ENCODE data around the gene ABCG8. TPM values are rescaled to one million over a fixed set of nuclear protein-coding genes. Genes with fewer than 3 reads are reported as not detected.

The ABCG8 gene
- total RNA-seq, 1 experiment from 2014 or later, result not detected

GRCh38 chr2:43927442-43927841 lies 88.7 kb downstream of the ABCG8 start:
- Mint-ChIP-seq H3K4me3 (ENCODE audit: unreplicated experiment) (no peak overlapping the region), H3K27ac (ENCODE audit: low read depth, unreplicated experiment) (no peak overlapping the region), H3K36me3 (ENCODE audit: insufficient read depth, unreplicated experiment) (peaks cover 79% of the 10 kb centered on the region), H3K27me3 (ENCODE audit: insufficient read depth, unreplicated experiment) (no peaks in the 10 kb centered on the region), H3K9me3 (ENCODE audit: unreplicated experiment) (no peaks in the 10 kb centered on the region), H3K4me1 (ENCODE audit: insufficient read depth, unreplicated experiment) (no peaks in the 10 kb centered on the region)
- ChIA-PET CTCF (no interaction called here), POLR2A (no interaction called here)
- TF ChIP-seq CTCF (IDR thresholded peaks at IDR 0.05; ENCODE audit: unreplicated experiment), result no peak
- BruUV-seq (replicated peaks), result no TSS peak
- no peak for DNase-seq (ENCODE audit: unreplicated experiment)
- intact Hi-C loops (cut with micrococcal nuclease), result no loop called here

GRCh38 chr2:43931293-43931692 lies 92.5 kb downstream of the ABCG8 start:
- H3K27me3 Mint-ChIP-seq (ENCODE audit: insufficient read depth, unreplicated experiment), result no peaks in the 10 kb centered on the region
- ChIA-PET POLR2A (interaction anchor here (1.4 kb wide), 1 partner anchor 10 kb away, joined by 6 read pairs; no protein-coding TSS in a partner anchor), CTCF (interaction anchor here (0.7 to 0.8 kb wide), 2 partner anchors 19 to 74 kb away, joined by 3 read pairs; no protein-coding TSS in a partner anchor)
- H3K4me1 Mint-ChIP-seq (ENCODE audit: insufficient read depth, unreplicated experiment), result no peaks in the 10 kb centered on the region
- BruUV-seq (replicated peaks), result no TSS peak
- no peak overlapping the region for H3K4me3 Mint-ChIP-seq (ENCODE audit: unreplicated experiment)
- no peak for DNase-seq (ENCODE audit: unreplicated experiment)
- no peak overlapping the region for H3K27ac Mint-ChIP-seq (ENCODE audit: low read depth, unreplicated experiment)
- TF ChIP-seq CTCF (IDR thresholded peaks at IDR 0.05; ENCODE audit: unreplicated experiment), result no peak
- intact Hi-C loops (cut with micrococcal nuclease), result no loop called here
- peaks cover 78% of the 10 kb centered on the region for H3K36me3 Mint-ChIP-seq (ENCODE audit: insufficient read depth, unreplicated experiment)
- H3K9me3 Mint-ChIP-seq (ENCODE audit: unreplicated experiment), result no peaks in the 10 kb centered on the region

Other genes starting within 250 kb of the ABCG8 start
- gene THADA, start 242.9 kb upstream of the ABCG8 start, total RNA-seq (2022), result 42.3 and 49.8 TPM in 2 replicates
- 0.93 and 1.2 TPM in 2 replicates for gene PLEKHH2, start 201.7 kb upstream of the ABCG8 start, total RNA-seq (2022)
- gene C1GALT1C1L, start 162.5 kb upstream of the ABCG8 start, total RNA-seq (2022), result 0.27 TPM in 1 of 2 replicates, not detected in the other
- 13.0 and 16.6 TPM in 2 replicates for gene DYNC2LI1, start 64.9 kb upstream of the ABCG8 start, total RNA-seq (2022)
- gene ABCG5, start 132 bp upstream of the ABCG8 start, total RNA-seq (2022), result not detected in 2 replicates
- gene LRPPRC, start 157.0 kb downstream of the ABCG8 start, total RNA-seq (2022), result 139 and 160 TPM in 2 replicates

Data from MCF 10A (cell line).